Effector memory CD8-positive, alpha-beta T cell (primary cell): ENCODE results near the gene MAP4K2.

ENCODE experiments used
- ATAC-seq: fragments of 150-1000 bp; cut with Tn5 transposase; replicated peaks from 2 replicates; pipeline ENCODE4 v1.10.0; 2021; ENCODE audit warnings: mild to moderate bottlenecking, moderate library complexity
- DNase-seq, 3 experiments: peaks; one replicate each; pipeline ENCODE4 v3.0.0; 2021
- H3K27ac Mint-ChIP-seq, 2 donors: one replicate each; pipeline ENCODE4 v1.8.0; 2022; ENCODE audit warnings: mild to moderate bottlenecking in 2 of 2, mixed read lengths in 2 of 2, moderate library complexity in 2 of 2
- H3K27me3 Mint-ChIP-seq, 2 donors: one replicate each; pipeline ENCODE4 v1.8.0; 2022; ENCODE audit warnings: mixed read lengths in 2 of 2
- H3K36me3 Mint-ChIP-seq: one replicate; pipeline ENCODE4 v1.8.0; 2022; ENCODE audit warnings: mild to moderate bottlenecking, moderate library complexity, mixed read lengths; ENCODE audit not compliant: insufficient read depth
- H3K4me1 Mint-ChIP-seq, 2 donors: one replicate each; pipeline ENCODE4 v1.8.0; 2022; ENCODE audit warnings: low read depth in 2 of 2, mixed read lengths in 2 of 2
- H3K4me3 Mint-ChIP-seq, 2 donors: one replicate each; pipeline ENCODE4 v1.8.0; 2022; ENCODE audit warnings: mild to moderate bottlenecking in 2 of 2, mixed read lengths in 2 of 2, moderate library complexity in 2 of 2
- H3K9me3 Mint-ChIP-seq, 2 donors: one replicate each; pipeline ENCODE4 v1.8.0; 2022; ENCODE audit warnings: mixed read lengths in 2 of 2

Gene MAP4K2

DNA sequence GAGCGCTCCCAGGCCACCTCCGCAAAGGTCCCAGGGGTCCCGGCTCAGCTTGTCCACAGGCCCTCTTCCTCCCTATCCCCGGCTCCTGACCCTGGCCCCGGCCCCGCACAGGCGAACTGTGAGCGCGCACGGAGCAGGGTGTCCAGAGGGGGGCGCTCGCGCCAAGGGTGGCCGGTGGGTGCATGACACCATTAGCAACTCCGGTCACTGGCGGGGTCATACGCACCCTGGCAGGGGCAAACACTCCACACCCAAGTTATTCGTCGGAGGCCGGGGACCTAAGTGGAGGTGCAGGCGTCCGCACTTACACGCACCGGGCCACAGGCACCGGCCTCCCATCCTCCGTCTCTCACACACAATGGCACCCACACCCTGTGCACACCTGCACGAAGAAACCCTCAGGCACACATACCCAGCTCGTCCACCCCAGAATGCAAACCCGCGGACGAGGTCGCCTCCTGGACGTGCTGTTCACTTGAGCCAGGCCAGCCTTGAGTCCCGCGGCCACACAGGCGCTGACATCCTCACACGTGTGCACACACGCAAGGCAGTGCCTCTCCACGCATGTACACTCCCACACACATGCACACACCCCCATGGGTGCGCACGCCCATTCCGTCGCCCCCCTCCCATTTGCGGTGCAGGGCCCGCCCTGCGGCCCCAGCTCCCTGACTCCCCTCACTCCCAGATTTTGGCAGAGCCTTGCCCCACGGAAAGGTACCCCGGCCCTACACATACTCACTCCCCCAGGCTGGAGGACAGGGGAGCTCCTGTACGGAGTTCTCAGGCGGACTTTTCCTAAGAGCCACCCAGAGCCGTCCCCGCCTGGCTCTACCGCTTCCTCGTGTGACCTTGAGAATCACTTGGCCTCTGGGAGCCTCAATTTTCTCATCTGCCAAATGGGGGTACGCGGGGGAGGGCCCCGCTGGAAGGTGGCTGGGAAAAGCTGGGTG is 59.1 kb downstream of the MAP4K2 start, which contains the start of gene RASGRP2:
TSS of gene RASGRP2 (minus strand) at position 552 of the 953 bp plus-strand sequence. CDS start 1,276 bp downstream, outside the sequence.
- H3K27me3 Mint-ChIP-seq, result no peaks in the 10 kb centered on the region
- peak; percentile 52 for ATAC-seq
- peaks cover 40 to 50% of the 10 kb centered on the region in 2 donors for H3K4me1 Mint-ChIP-seq
- H3K27ac Mint-ChIP-seq, result peak within 1 kb of the TSS; percentile 97
- peak; percentile 89 to 91 (median 90) for DNase-seq
- no peaks in the 10 kb centered on the region for H3K9me3 Mint-ChIP-seq
- H3K36me3 Mint-ChIP-seq, result peaks cover 64% of the 10 kb centered on the region
- peak within 1 kb of the TSS; percentile 93 to 95 for H3K4me3 Mint-ChIP-seq

GRCh38 chr11:64742889-64743590 is 60.0 kb downstream of the MAP4K2 start:
- peaks cover 37 to 47% of the 10 kb centered on the region in 2 donors for H3K4me1 Mint-ChIP-seq
- ATAC-seq (peak; percentile 10), DNase-seq (peak; percentile 71 to 79 (median 76))
- peaks cover 71% of the 10 kb centered on the region for H3K36me3 Mint-ChIP-seq
- peak overlapping the region; percentile 93 for H3K4me3 Mint-ChIP-seq
- H3K9me3 Mint-ChIP-seq, result no peaks in the 10 kb centered on the region
- peak overlapping the region in 1 of 2 donors; percentile 88 for H3K27ac Mint-ChIP-seq
- H3K27me3 Mint-ChIP-seq, result no peaks in the 10 kb centered on the region

DNA sequence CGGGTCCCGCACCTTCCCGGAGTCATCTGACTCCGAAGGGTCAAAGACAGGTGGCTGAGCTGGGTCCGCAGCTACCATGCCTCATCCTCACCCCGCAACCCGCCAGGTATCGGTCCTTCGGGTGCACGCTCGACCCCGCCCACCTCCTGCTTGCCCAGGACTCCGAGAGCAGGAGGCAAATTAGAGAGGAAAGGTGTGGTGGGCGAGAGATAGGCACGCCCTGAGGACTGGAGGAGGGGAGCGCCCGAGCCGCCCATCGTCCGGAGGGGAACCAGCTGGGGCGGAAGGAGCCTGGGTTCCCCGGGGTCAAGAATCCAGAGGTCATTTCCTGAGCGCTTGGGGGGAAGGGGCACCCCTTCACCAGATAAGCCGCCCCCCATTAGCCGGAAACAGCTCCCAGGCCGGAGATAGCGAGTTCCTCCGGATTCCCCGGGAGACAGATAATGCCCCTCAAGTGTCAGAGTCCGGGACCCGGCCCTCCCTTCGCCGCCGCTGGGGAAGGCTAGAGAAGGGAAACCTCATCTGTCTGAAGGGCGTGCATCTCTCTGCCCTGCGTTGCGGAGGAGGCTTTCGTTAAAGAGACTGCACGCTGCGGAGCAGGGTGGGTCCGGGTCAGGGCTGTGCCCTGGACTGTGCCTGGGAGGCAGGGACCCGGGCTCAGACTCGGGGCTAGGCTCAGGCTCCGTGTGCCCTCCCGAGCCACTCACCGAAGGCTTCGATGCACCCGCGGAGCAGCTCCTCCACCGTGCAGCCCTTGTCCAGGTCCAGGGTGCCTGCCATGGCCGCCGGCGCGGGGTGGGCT is 60.7 kb downstream of the MAP4K2 start:
- H3K27ac Mint-ChIP-seq, result peak overlapping the region; percentile 77 to 85
- no peak for ATAC-seq

DNA sequence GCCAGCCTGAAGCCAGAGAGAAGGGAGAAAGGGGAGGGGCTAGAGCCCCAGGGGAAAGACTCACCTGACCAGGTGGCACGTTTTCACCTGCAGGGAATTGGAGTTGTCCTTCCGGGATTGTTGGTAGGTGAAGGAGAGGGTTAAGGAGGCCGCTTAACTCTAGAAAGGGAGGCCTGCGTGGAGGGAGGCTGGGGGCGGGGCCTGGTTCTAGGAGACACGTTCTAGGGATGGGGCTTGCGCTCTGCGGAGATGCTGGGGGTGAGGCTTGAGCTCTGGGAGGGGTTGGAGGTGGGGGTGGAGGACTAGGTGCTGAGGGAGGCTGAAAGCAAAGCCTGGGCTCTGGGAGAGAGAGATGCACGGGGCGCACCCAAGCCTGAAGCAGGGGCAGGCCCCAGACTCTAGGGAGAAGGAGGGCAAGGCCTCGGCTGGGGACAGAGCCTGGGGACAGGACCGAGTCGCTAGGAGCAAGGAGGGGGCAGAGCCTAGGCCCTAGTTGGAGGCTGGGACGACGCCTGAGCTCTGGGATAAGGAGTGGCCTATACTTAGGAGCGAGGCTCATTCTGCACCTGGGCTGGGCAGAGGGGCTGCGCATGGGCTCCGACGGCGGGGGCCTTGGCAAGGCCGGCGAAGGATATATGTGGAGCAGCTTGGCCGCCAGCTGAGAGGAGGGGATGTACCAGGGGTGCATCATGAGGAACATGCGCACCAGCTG is 61.5 kb downstream of the MAP4K2 start:
- Mint-ChIP-seq H3K27me3 (no peaks in the 10 kb centered on the region), H3K9me3 (no peaks in the 10 kb centered on the region), H3K4me3 (peak overlapping the region; percentile 79 to 93), H3K4me1 (peaks cover 34 to 46% of the 10 kb centered on the region in 2 donors), H3K36me3 (peaks cover 74% of the 10 kb centered on the region), H3K27ac (peak overlapping the region; percentile 77 to 85)
- no peak for DNase-seq
- ATAC-seq, result no peak

More for the DNA sequence above, 60.7 kb downstream of the MAP4K2 start:
- DNase-seq, result no peak
- Mint-ChIP-seq H3K36me3 (peaks cover 74% of the 10 kb centered on the region), H3K4me1 (peaks cover 37 to 45% of the 10 kb centered on the region in 2 donors), H3K27me3 (no peaks in the 10 kb centered on the region), H3K4me3 (peak overlapping the region; percentile 79 to 93), H3K9me3 (no peaks in the 10 kb centered on the region)

- Mint-ChIP-seq H3K36me3 (peaks cover 80% of the 10 kb centered on the region), H3K4me3 (no peak overlapping the region), H3K4me1 (peaks cover 35 to 45% of the 10 kb centered on the region in 2 donors), H3K9me3 (no peaks in the 10 kb centered on the region), H3K27me3 (no peaks in the 10 kb centered on the region), H3K27ac (peak overlapping the region in 1 of 2 donors; percentile 72)
- DNase-seq, result no peak
- ATAC-seq, result no peak
Measured at GRCh38 chr11:64739871-64740270, 63.1 kb downstream of the MAP4K2 start.

- DNase-seq, result no peak
- no peak for ATAC-seq
- H3K27ac Mint-ChIP-seq, result peak overlapping the region in 1 of 2 donors; percentile 84
- no peaks in the 10 kb centered on the region for H3K9me3 Mint-ChIP-seq
- H3K4me3 Mint-ChIP-seq, result no peak overlapping the region
- no peaks in the 10 kb centered on the region for H3K27me3 Mint-ChIP-seq
- peaks cover 88% of the 10 kb centered on the region for H3K36me3 Mint-ChIP-seq
- peaks cover 26 to 36% of the 10 kb centered on the region in 2 donors for H3K4me1 Mint-ChIP-seq
Measured at GRCh38 chr11:64736654-64737053, 66.4 kb downstream of the MAP4K2 start.

- Mint-ChIP-seq H3K4me1 (peaks cover 21 to 29% of the 10 kb centered on the region in 2 donors), H3K27me3 (no peaks in the 10 kb centered on the region), H3K9me3 (no peaks in the 10 kb centered on the region), H3K36me3 (peaks cover 87% of the 10 kb centered on the region), H3K27ac (peak overlapping the region; percentile 59 to 84), H3K4me3 (no peak overlapping the region)
- no peak for DNase-seq
- ATAC-seq, result no peak
Measured at GRCh38 chr11:64735725-64736259, 67.2 kb downstream of the MAP4K2 start.
